Keratinocyte (primary cell): ENCODE data around the gene HDAC9. TPM values are rescaled to one million over a fixed set of nuclear protein-coding genes. Genes with fewer than 3 reads are reported as not detected.

ENCODE experiments used
- DNase-seq: peaks from one replicate; pipeline ENCODE4 v3.0.0-alpha.2; 2011; ENCODE audit warnings: low read depth, missing footprints, low spot score
- FAIRE-seq: peaks from 2 replicates; lab custom pipeline; 2011; peaks lifted over from hg19 to GRCh38; lab: Jason Lieb, UNC
- H2AFZ ChIP-seq: 2 replicates; pipeline ENCODE4 v1.6.0; 2012; ENCODE audit warnings: low read length, control low read depth, inconsistent platforms; ENCODE audit not compliant: control insufficient read depth
- H3K27ac ChIP-seq: 2 replicates; pipeline ENCODE4 v1.5.1; 2011; ENCODE audit warnings: low read length; ENCODE audit not compliant: control insufficient read depth, insufficient read depth
- H3K27me3 ChIP-seq: 3 replicates; pipeline ENCODE4 v1.6.0; 2011; ENCODE audit warnings: low read length; ENCODE audit not compliant: control insufficient read depth, insufficient read depth; ENCODE audit errors: extremely low read depth
- H3K36me3 ChIP-seq, 2 experiments: 2 replicates in 1 of 2; 3 replicates in 1 of 2; pipeline ENCODE4 v1.5.1; 2011; ENCODE audit warnings: low read length in 2 of 2, mild to moderate bottlenecking in 1 of 2; ENCODE audit not compliant: control insufficient read depth in 2 of 2, insufficient read depth in 2 of 2; ENCODE audit errors: extremely low read depth in 1 of 2
- H3K4me1 ChIP-seq: 3 replicates; pipeline ENCODE4 v1.5.1; 2011; ENCODE audit warnings: low read length; ENCODE audit not compliant: control insufficient read depth, insufficient read depth; ENCODE audit errors: extremely low read depth
- H3K4me2 ChIP-seq: 3 replicates; pipeline ENCODE4 v1.6.0; 2011; ENCODE audit warnings: low read depth, low read length; ENCODE audit not compliant: control insufficient read depth, insufficient read depth; ENCODE audit errors: extremely low read depth
- H3K4me3 ChIP-seq, 3 experiments: fragments of 200-600 bp in 1 of 3; sonication (generic) in 1 of 3; 2 replicates in 2 of 3; 3 replicates in 1 of 3; pipeline ENCODE4 v1.5.1; 2011 to 2016; ENCODE audit warnings: low read length in 3 of 3, mild to moderate bottlenecking in 3 of 3, control low read depth in 2 of 3, inconsistent platforms in 1 of 3, low read depth in 1 of 3, mixed read lengths in 1 of 3, mixed run types in 1 of 3, moderate library complexity in 1 of 3; ENCODE audit not compliant: control insufficient read depth in 2 of 3, insufficient read depth in 2 of 3; ENCODE audit errors: extremely low read depth in 1 of 3
- H3K79me2 ChIP-seq: 2 replicates; pipeline ENCODE4 v1.6.0; 2012; ENCODE audit warnings: low read length; ENCODE audit not compliant: control insufficient read depth, insufficient read depth
- H3K9ac ChIP-seq: 3 replicates; pipeline ENCODE4 v1.6.0; 2011; ENCODE audit warnings: low read length; ENCODE audit not compliant: control insufficient read depth, insufficient read depth; ENCODE audit errors: extremely low read depth
- H3K9me1 ChIP-seq: 3 replicates; pipeline ENCODE4 v1.6.0; 2011; ENCODE audit warnings: low read length; ENCODE audit not compliant: control insufficient read depth, insufficient read depth; ENCODE audit errors: extremely low read depth
- H3K9me3 ChIP-seq: 2 replicates; pipeline ENCODE4 v1.5.1; 2012; ENCODE audit warnings: low read depth, low read length; ENCODE audit not compliant: control insufficient read depth
- H4K20me1 ChIP-seq: 3 replicates; pipeline ENCODE4 v1.6.0; 2011; ENCODE audit warnings: low read length; ENCODE audit not compliant: control insufficient read depth, insufficient read depth; ENCODE audit errors: extremely low read depth
- CTCF ChIP-seq, 3 experiments: IDR thresholded peaks in 1 of 3; conservative IDR thresholded peaks in 1 of 3; optimal IDR thresholded peaks in 1 of 3; 2 replicates in 2 of 3; 3 replicates in 1 of 3; pipeline versions ENCODE3 to v1.5.1; 2011; ENCODE audit warnings: low read length in 3 of 3, mild to moderate bottlenecking in 3 of 3, moderate library complexity in 2 of 3, control low read depth in 1 of 3, inconsistent platforms in 1 of 3; ENCODE audit not compliant: insufficient read depth in 2 of 3; ENCODE audit errors: extremely low read depth in 1 of 3
- EZH2 ChIP-seq: IDR thresholded peaks from one replicate; pipeline ENCODE4 v1.6.1; 2012; ENCODE audit warnings: inconsistent platforms, mild to moderate bottlenecking, low read length, moderate library complexity
- dilution Hi-C: fragments of 300-500 bp; cut with MboI; formaldehyde crosslinking; loops from one replicate; pipeline ENCODE4 v1.7.0; 2020; ENCODE audit warnings: low sequenced_read_pairs; ENCODE audit not compliant: extremely low pct_ligation_motif_present
- polyA plus RNA-seq, 5 experiments: library from polyadenylated mRNA; depleted of rRNA in 3 of 5; stranded (reverse) in 3 of 5; stranded (forward) in 1 of 5; unstranded in 1 of 5; fragments of >200 nt; gene quantifications; 1 replicate in 1 of 5; 2 replicates in 3 of 5; 3 replicates in 1 of 5; pipeline versions ENCODE4 v1.2.1 to v1.2.3, GENCODE V29; 2011 to 2012; ENCODE audit warnings: missing spikeins in 2 of 5, low read depth in 1 of 5, low replicate concordance in 1 of 5

Gene HDAC9
- polyA plus RNA-seq, 1 donor (not counting 4 experiments of a cell fraction or from before 2014, with no cell fraction given), result 24.6 TPM

DNA sequence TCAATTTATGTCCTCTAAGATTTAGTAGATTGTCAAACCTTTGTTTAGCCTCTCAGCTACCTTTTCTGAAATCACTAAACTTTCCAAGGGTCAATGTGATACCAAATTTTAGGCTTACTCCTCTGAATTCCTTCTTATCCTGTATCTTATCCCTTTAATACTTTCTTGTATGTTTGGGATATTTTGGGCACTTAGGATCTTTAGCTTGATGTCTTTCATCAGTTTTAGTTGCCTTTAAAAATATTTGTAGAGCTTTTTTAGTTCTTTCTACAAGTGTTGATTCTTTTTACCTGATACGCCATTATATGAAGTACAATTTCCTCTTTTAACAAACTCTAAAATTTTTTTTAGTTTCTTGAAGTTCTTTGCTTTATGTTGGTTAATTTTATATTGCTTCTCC, 30.7 kb upstream of the HDAC9 start:
- no peaks in the 10 kb centered on the region for H3K36me3 ChIP-seq
- FAIRE-seq, result no peak
- H3K9ac ChIP-seq, result no peak overlapping the region
- no peak overlapping the region for H3K27ac ChIP-seq
- H2AFZ ChIP-seq, result no peak overlapping the region
- no peaks in the 10 kb centered on the region for H3K9me3 ChIP-seq
- H3K4me1 ChIP-seq, result no peaks in the 10 kb centered on the region
- H3K79me2 ChIP-seq, result no peaks in the 10 kb centered on the region
- no peaks in the 10 kb centered on the region for H3K27me3 ChIP-seq
- H3K4me3 ChIP-seq, result no peak overlapping the region
- H3K4me2 ChIP-seq, result no peak overlapping the region
- no peaks in the 10 kb centered on the region for H3K9me1 ChIP-seq
- dilution Hi-C loops, result no loop called here
- H4K20me1 ChIP-seq, result no peaks in the 10 kb centered on the region
- no peak for DNase-seq
- no peak for TF ChIP-seq EZH2
- no peak for TF ChIP-seq CTCF (optimal IDR thresholded peaks at IDR 0.05 in 1 of 3, IDR thresholded peaks at IDR 0.05 in 1 of 3, conservative IDR thresholded peaks at IDR 0.05 in 1 of 3; ENCODE audit: extremely low read depth in 1 of 3, insufficient read depth in 2 of 3, low read length in 3 of 3)

DNA sequence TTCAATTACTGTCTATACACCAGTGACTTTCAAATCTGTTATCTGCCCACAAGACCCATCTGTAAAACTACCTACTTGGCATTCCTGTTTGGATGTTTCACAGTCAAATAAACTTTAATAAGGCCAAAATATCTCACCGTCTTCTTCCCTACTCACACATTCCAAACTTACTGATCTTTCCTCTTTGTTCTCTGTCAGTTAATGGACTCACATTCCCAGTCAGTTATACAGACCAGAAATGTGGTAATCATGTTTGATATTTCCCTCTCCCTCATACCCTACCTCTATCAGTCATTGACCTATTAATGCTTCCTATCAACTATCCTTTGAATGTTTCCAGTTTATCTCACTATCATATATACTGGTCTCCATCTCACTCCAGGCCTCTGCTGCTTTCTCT, 28.5 kb upstream of the HDAC9 start:
- H3K79me2 ChIP-seq, result no peaks in the 10 kb centered on the region
- no peaks in the 10 kb centered on the region for H3K27me3 ChIP-seq
- dilution Hi-C loops, result no loop called here
- H4K20me1 ChIP-seq, result no peaks in the 10 kb centered on the region
- FAIRE-seq (no peak), DNase-seq (no peak)
- no peaks in the 10 kb centered on the region for H3K4me1 ChIP-seq
- H2AFZ ChIP-seq, result no peak overlapping the region
- TF ChIP-seq EZH2 (no peak), CTCF (optimal IDR thresholded peaks at IDR 0.05 in 1 of 3, IDR thresholded peaks at IDR 0.05 in 1 of 3, conservative IDR thresholded peaks at IDR 0.05 in 1 of 3; ENCODE audit: extremely low read depth in 1 of 3, insufficient read depth in 2 of 3, low read length in 3 of 3) (no peak)
- no peaks in the 10 kb centered on the region for H3K36me3 ChIP-seq
- H3K4me3 ChIP-seq, result no peak overlapping the region
- H3K4me2 ChIP-seq, result no peak overlapping the region
- H3K9me3 ChIP-seq, result no peaks in the 10 kb centered on the region
- no peaks in the 10 kb centered on the region for H3K9me1 ChIP-seq
- no peak overlapping the region for H3K9ac ChIP-seq
- no peak overlapping the region for H3K27ac ChIP-seq
